Psoas muscle (tissue), 8 donors: ENCODE measurements around the gene ALDH6A1. TPM values are rescaled to one million over a fixed set of nuclear protein-coding genes. Genes with fewer than 3 reads are reported as not detected.
A peak's percentile ranks its signal among the peaks of the same experiment; 100 is the strongest.

ENCODE experiments used
- ATAC-seq, 4 donors: fragments of 200-7000 bp; cut with Tn5 transposase; one replicate each; pipeline ENCODE4 v1.9.1; 2020; ENCODE audit warnings: moderate library complexity in 3 of 4, mild to moderate bottlenecking in 2 of 4
- DNase-seq, 2 donors: peaks; one replicate each; pipeline ENCODE4 v3.0.0-alpha.2; 2020
- H3K27ac ChIP-seq: fragments of 200-600 bp; one replicate; pipeline ENCODE4 v1.8.0; 2022
- H3K27me3 ChIP-seq, 3 donors: fragments of 200-600 bp in 1 of 3; one replicate each; pipeline versions ENCODE4 v1.6.1 to v1.8.0; 2013 to 2022; ENCODE audit warnings: low read length in 2 of 3, mild to moderate bottlenecking in 2 of 3, moderate library complexity in 1 of 3; ENCODE audit not compliant: insufficient read depth in 3 of 3
- H3K36me3 ChIP-seq, 2 donors: fragments of 200-600 bp in 1 of 2; one replicate each; pipeline versions ENCODE4 v1.6.1 to v1.8.0; 2013 to 2022; ENCODE audit warnings: low read depth in 1 of 2, mild to moderate bottlenecking in 1 of 2, moderate library complexity in 1 of 2; ENCODE audit not compliant: insufficient read depth in 1 of 2
- H3K4me1 ChIP-seq: fragments of 200-600 bp; one replicate; pipeline ENCODE4 v1.8.0; 2022
- H3K4me3 ChIP-seq: fragments of 200-600 bp; one replicate; pipeline ENCODE4 v1.8.0; 2022; ENCODE audit warnings: mild to moderate bottlenecking
- H3K9me3 ChIP-seq: fragments of 200-600 bp; one replicate; pipeline ENCODE4 v1.8.0; 2022
- CTCF ChIP-seq: fragments of 200-600 bp; IDR thresholded peaks from one replicate; pipeline ENCODE4 v1.8.0; 2022; ENCODE audit warnings: antibody characterized with exemption
- WGBS, 3 donors: extraction: QIAGEN DNeasy Blood & Tissue Kit; methylation state at CpG; one replicate each; pipeline versions ENCODE4 v1.1.6 to v1.1.7; 2013; 5-methylcytosine and 5-hydroxymethylcytosine counted together
- intact Hi-C, 2 donors: fragments of 100-400 bp; cut with DNase I; formaldehyde crosslinking; loops; one replicate each; pipeline versions ENCODE4 v1.11.0 to v1.14.2; 2022
- polyA plus RNA-seq, 3 donors: library from polyadenylated mRNA; stranded (reverse); fragments of 200-250 nt; gene quantifications; one replicate each; pipeline ENCODE4 v1.2.3, GENCODE V29; 2013
- total RNA-seq, 4 donors: library from RNA; stranded (reverse); fragmentation: NEBNext Ultra II Directional in 2 of 4; extraction: Animal tissue kit (Norgen Biotek cat#: 25700) in 2 of 4; gene quantifications; one replicate each; pipeline versions ENCODE4 v1.2.1 to v1.2.4, GENCODE V29; 2021 to 2023
- donor health status: healthy with polysubstance abuse.
- donor health status: DM: no; HTN: no; CAD: no; lungs with moderate emphysema.
- donor health status: Bipolar disorder and iron deficiency.
- donor health status: healthy.
- donor health status: DM: yes; HTN: yes; CAD: no.
- donor health status: DM: no; HTN: no; CAD: no.
- donor health status: DM: no; HTN: no; CAD: no.
- donor health status: DM: yes; HTN: yes; CAD: no.

The ALDH6A1 gene
- total and polyA plus RNA-seq, 7 donors = 7.3 to 60.5 (median 22.3) TPM

DNA sequence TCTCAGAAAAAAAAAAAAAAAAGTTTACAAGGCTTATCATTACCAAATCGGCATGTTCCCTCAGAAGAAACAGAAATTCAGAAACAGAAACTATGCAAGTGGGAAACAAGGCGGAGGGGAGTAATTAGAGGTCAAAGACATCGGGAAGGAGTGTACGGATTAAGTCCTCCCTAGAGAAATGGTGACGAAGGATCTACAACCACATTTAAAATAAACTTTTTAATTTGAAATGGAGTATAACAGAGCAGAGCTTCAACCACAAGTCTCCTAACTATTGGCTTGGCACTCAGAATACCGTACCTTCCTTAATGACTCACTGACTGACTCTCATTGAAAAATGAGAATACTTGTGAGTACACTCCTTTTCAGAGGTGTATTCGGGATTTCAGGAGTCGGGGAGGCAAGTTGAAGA lies 66.1 kb downstream of the ALDH6A1 start:
- ATAC-seq = peak; percentile 9 to 40 (median 22)
- intact Hi-C loops = loop anchor here in 1 of 2 donors (2.0 kb wide), 1 partner anchor 67 kb away; the partner anchor contains the start of genes COQ6 and FAM161B

DNA sequence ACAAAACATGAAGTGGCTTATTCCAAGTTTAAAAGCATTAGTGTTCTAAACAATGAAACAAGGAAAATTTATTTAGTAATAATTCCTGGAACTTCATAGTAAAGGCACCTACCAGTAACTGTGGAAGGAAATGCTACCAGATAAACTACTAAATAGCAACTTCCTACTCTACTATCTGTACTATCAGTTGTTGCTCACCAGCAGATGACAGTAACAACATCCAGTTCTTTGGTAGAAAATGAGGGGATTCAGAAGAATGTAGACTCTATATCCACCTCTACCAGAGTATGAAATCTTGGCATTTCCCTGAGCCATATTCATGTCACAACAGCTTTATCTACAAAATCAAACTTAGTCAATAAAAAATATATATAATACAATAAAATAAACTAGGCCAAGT lies 68.3 kb downstream of the ALDH6A1 start:
- ATAC-seq = no peak
- intact Hi-C loops = no loop called here
- no peak for TF ChIP-seq CTCF

More for the DNA sequence above, 66.1 kb downstream of the ALDH6A1 start:
- Histone ChIP-seq H3K4me3 (peak overlapping the region; percentile 97), H3K4me1 (peaks cover 3% of the 10 kb centered on the region), H3K36me3 (peaks cover 0 to 23% of the 10 kb centered on the region in 2 donors), H3K9me3 (no peaks in the 10 kb centered on the region), H3K27ac (peak overlapping the region; percentile 99), H3K27me3 (no peaks in the 10 kb centered on the region)
- DNase-seq = no peak
- no peak for TF ChIP-seq CTCF
- 4 to 8% (median 6%) methylated on average over 8 of the region's 8 CpGs for WGBS, 3 donors

GRCh38 chr14:74015176-74015575 lies 69.1 kb downstream of the ALDH6A1 start:
- no peaks in the 10 kb centered on the region for H3K9me3 ChIP-seq
- H3K4me1 ChIP-seq = peaks cover 3% of the 10 kb centered on the region
- H3K4me3 ChIP-seq = no peak overlapping the region
- peaks cover 2 to 50% of the 10 kb centered on the region in 2 donors for H3K36me3 ChIP-seq
- intact Hi-C loops = no loop called here
- no peak for TF ChIP-seq CTCF
- no peaks in the 10 kb centered on the region for H3K27me3 ChIP-seq
- WGBS, 3 donors = 88 to 92% (median 89%) methylated on average over 3 of the region's 3 CpGs
- DNase-seq = no peak
- H3K27ac ChIP-seq = no peak overlapping the region
- no peak for ATAC-seq

More for the DNA sequence above, 68.3 kb downstream of the ALDH6A1 start:
- H3K9me3 ChIP-seq = no peaks in the 10 kb centered on the region
- no peak overlapping the region for H3K27ac ChIP-seq
- no peaks in the 10 kb centered on the region for H3K27me3 ChIP-seq
- no peak overlapping the region for H3K4me3 ChIP-seq
- peaks cover 3% of the 10 kb centered on the region for H3K4me1 ChIP-seq
- no peak for DNase-seq
- H3K36me3 ChIP-seq = peaks cover 2 to 42% of the 10 kb centered on the region in 2 donors

DNA sequence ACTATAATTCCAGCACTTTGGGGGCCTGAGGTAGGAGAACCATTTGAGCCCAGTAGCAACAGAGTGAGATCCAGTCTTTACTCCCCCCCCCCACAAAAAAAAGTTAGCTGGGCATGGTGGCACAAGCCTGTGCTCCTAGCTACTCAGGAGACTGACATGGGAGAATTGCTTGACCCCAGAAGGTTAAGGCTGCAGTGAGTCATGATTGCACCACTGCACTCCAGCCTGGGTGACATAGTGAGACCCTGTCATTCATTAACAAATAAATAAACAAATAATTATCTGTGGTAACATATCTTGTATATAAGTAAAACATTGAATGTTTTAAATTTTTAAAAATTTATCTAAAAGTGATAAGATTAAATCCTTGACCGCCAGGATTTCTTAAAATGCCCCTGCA lies 70.0 kb downstream of the ALDH6A1 start:
- Histone ChIP-seq H3K9me3 (no peaks in the 10 kb centered on the region), H3K4me3 (no peak overlapping the region), H3K4me1 (no peaks in the 10 kb centered on the region), H3K36me3 (peaks cover 2 to 59% of the 10 kb centered on the region in 2 donors), H3K27me3 (no peaks in the 10 kb centered on the region), H3K27ac (no peak overlapping the region)
- WGBS, 3 donors = 89 to 99% (median 95%) methylated on average over 1 of the region's 1 CpG
- intact Hi-C loops = no loop called here
- DNase-seq = no peak
- ATAC-seq = no peak
- TF ChIP-seq CTCF = no peak

DNA sequence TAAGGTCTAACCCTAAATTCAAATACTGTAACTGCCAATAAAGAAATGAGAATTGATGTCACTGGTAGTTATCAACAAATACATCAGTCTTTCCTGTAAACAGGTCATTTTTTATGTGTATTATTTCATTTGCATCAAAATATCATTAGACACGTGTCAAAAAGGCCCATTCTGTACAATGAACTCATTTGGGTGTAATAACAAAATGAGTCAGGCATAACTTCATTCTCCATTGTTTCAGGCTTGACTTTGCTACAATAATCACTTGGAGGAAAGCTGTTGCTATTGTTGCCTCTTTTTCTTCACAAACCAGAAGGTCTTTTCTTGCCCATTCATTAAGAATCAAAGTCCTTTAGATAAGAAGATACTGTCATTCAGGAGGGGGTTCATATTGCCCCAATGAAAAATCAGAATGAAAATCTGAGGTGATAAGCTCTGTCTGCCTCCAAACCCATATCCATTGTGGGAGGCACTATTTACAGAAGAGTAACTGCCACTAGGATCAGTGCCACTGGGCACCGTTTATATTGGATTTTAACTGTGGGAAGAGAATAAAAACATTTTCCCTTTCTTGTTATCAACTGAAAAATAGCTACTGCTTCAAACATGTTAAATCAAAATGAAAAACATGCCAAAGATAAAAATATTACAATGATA lies 75.3 kb downstream of the ALDH6A1 start:
- WGBS, 3 donors = 79 to 86% (median 85%) methylated on average over 2 of the region's 2 CpGs
- intact Hi-C loops = no loop called here
- Histone ChIP-seq H3K4me3 (no peak overlapping the region), H3K36me3 (peaks cover 2 to 90% of the 10 kb centered on the region in 2 donors), H3K27ac (no peak overlapping the region), H3K4me1 (no peaks in the 10 kb centered on the region), H3K27me3 (no peaks in the 10 kb centered on the region), H3K9me3 (no peaks in the 10 kb centered on the region)
- ATAC-seq = no peak
- TF ChIP-seq CTCF = no peak
- no peak for DNase-seq
